Loucy (cell line): ENCODE results near the gene SOBP.

Experiments used
- H2AFZ ChIP-seq: fragments of 200-600 bp; sonication (generic); 2 replicates; pipeline ENCODE4 v1.6.0; 2016; ENCODE audit warnings: antibody characterized with exemption, mild to moderate bottlenecking, low read length, moderate library complexity
- H3F3A ChIP-seq: fragments of 200-600 bp; 2 replicates; pipeline ENCODE4 v1.6.0; 2016; ENCODE audit warnings: antibody characterized with exemption, low read depth, mild to moderate bottlenecking
- H3K27me3 ChIP-seq: fragments of 200-600 bp; sonication (generic); 2 replicates; pipeline ENCODE4 v1.6.1; 2014; ENCODE audit warnings: low read length, mild to moderate bottlenecking; ENCODE audit not compliant: insufficient read depth, poor library complexity, severe bottlenecking
- H3K36me3 ChIP-seq: fragments of 200-600 bp; sonication (generic); 2 replicates; pipeline ENCODE4 v1.6.1; 2016; ENCODE audit warnings: low read length; ENCODE audit not compliant: insufficient read depth
- H3K4me1 ChIP-seq: fragments of 200-600 bp; sonication (generic); 2 replicates; pipeline ENCODE4 v1.5.1; 2014; ENCODE audit warnings: low read length, mild to moderate bottlenecking; ENCODE audit not compliant: insufficient read depth, poor library complexity, severe bottlenecking
- H3K4me2 ChIP-seq: fragments of 200-600 bp; sonication (generic); 2 replicates; pipeline ENCODE4 v1.6.0; 2014; ENCODE audit warnings: antibody characterized with exemption, low read length, low read depth, mild to moderate bottlenecking; ENCODE audit not compliant: poor library complexity, severe bottlenecking
- H3K4me3 ChIP-seq: fragments of 200-600 bp; sonication (generic); 2 replicates; pipeline ENCODE4 v1.5.1; 2014; ENCODE audit warnings: low read length, mild to moderate bottlenecking, mixed read lengths; ENCODE audit not compliant: poor library complexity, severe bottlenecking
- H3K79me2 ChIP-seq: fragments of 200-600 bp; sonication (generic); 2 replicates; pipeline ENCODE4 v1.6.1; 2014; ENCODE audit warnings: low read length; ENCODE audit not compliant: insufficient read depth
- H3K9ac ChIP-seq: fragments of 200-600 bp; sonication (generic); 2 replicates; pipeline ENCODE4 v1.6.0; 2014; ENCODE audit warnings: mild to moderate bottlenecking, low read depth, low read length, moderate library complexity; ENCODE audit not compliant: poor library complexity, severe bottlenecking
- H3K9me2 ChIP-seq: fragments of 200-600 bp; sonication (generic); replicated peaks from 2 replicates; pipeline ENCODE4 v1.6.1; 2016; ENCODE audit warnings: low read depth, low read length, mixed read lengths
- H3K9me3 ChIP-seq: fragments of 200-600 bp; sonication (generic); 2 replicates; pipeline ENCODE4 v1.6.1; 2014; ENCODE audit warnings: mild to moderate bottlenecking, antibody characterized with exemption, low read length, low read depth; ENCODE audit not compliant: insufficient read depth
- H4K20me1 ChIP-seq: fragments of 200-600 bp; sonication (generic); 2 replicates; pipeline ENCODE4 v1.6.0; 2014; ENCODE audit warnings: antibody characterized with exemption, low read length, mild to moderate bottlenecking; ENCODE audit not compliant: insufficient read depth, poor library complexity, severe bottlenecking
- EZH2phosphoT487 ChIP-seq: fragments of 200-600 bp; IDR thresholded peaks from 2 replicates; pipeline ENCODE4 v1.6.1; 2018; ENCODE audit warnings: antibody characterized with exemption, mild to moderate bottlenecking, moderate library complexity, borderline replicate concordance
- TF ChIP-seq, protein P1 (sequence below): fragments of 200-600 bp; sonication (generic); conservative IDR thresholded peaks from 2 replicates; pipeline ENCODE4 v1.5.1; 2014; ENCODE audit warnings: mild to moderate bottlenecking, antibody characterized with exemption, low read length

Gene SOBP

DNA sequence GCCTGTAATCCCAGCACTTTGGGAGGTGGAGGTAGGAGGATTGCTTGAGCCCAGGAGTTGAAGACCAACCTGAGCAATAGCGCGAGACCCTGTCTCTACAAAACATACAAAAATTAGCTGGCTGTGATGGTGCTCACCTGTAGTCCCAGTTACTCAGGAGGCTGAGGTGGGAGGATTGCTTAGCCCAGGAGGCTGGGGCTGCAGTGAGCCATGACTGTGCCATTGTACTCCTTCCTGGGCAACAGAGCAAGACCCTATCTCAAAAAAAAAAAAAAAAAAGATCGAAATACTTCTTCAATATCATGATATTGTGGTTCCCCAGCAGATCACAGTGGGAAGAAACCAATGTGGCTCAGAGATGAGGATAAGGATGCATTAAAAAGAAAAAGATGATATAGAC lies 47.6 kb downstream of the SOBP start:
- TF ChIP-seq EZH2phosphoT487, result no peak
- TF ChIP-seq, protein P1, sequence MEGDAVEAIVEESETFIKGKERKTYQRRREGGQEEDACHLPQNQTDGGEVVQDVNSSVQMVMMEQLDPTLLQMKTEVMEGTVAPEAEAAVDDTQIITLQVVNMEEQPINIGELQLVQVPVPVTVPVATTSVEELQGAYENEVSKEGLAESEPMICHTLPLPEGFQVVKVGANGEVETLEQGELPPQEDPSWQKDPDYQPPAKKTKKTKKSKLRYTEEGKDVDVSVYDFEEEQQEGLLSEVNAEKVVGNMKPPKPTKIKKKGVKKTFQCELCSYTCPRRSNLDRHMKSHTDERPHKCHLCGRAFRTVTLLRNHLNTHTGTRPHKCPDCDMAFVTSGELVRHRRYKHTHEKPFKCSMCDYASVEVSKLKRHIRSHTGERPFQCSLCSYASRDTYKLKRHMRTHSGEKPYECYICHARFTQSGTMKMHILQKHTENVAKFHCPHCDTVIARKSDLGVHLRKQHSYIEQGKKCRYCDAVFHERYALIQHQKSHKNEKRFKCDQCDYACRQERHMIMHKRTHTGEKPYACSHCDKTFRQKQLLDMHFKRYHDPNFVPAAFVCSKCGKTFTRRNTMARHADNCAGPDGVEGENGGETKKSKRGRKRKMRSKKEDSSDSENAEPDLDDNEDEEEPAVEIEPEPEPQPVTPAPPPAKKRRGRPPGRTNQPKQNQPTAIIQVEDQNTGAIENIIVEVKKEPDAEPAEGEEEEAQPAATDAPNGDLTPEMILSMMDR, result no peak
- H3K4me1 ChIP-seq, result peaks cover 10% of the 10 kb centered on the region
- H3K4me3 ChIP-seq, result no peak overlapping the region
- H2AFZ ChIP-seq, result no peak overlapping the region
- H3K36me3 ChIP-seq, result peaks cover 15% of the 10 kb centered on the region; the same call in 1 of the 2 replicates
- no peaks in the 10 kb centered on the region for H3K9me3 ChIP-seq
- no peaks in the 10 kb centered on the region for H3F3A ChIP-seq
- no peaks in the 10 kb centered on the region for H3K79me2 ChIP-seq
- no peaks in the 10 kb centered on the region for H3K9me2 ChIP-seq
- H3K4me2 ChIP-seq, result no peak overlapping the region
- H3K27me3 ChIP-seq, result no peaks in the 10 kb centered on the region
- no peaks in the 10 kb centered on the region for H4K20me1 ChIP-seq
- H3K9ac ChIP-seq, result no peak overlapping the region

DNA sequence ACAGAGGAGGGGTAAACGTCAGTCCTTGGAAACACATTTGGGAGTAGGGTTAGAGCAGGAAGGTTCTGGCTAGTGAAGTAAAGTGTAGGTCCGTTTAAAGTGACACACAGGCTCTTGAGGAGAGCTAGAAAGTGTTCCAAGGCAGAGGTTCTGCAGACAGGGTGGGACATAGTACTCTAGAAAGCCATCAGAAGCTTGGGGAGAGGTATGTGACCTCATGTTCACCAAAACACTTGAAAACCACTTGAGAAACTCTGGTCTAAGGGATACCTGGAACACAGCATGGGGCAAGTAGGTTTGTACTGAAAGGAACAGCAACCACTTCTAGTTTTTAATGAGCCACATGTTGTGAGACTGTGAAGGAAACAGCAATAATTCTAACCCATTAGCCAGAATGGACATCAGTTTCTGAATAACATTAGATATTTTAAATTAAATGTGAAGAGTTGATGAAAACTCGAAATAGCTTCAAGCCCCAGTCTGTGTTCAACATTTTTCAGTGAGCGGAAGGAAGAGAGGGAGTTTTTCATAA lies 49.0 kb downstream of the SOBP start:
- Histone ChIP-seq H3K9ac (no peak overlapping the region), H3K4me3 (no peak overlapping the region), H3K36me3 (peaks cover 5% of the 10 kb centered on the region; the same call in 1 of the 2 replicates), H3K79me2 (no peaks in the 10 kb centered on the region), H2AFZ (no peak overlapping the region), H4K20me1 (no peaks in the 10 kb centered on the region), H3K4me2 (no peak overlapping the region), H3K9me2 (no peaks in the 10 kb centered on the region), H3K9me3 (no peaks in the 10 kb centered on the region), H3K4me1 (peaks cover 10% of the 10 kb centered on the region), H3K27me3 (no peaks in the 10 kb centered on the region), H3F3A (no peaks in the 10 kb centered on the region)
- TF ChIP-seq, protein P1, result no peak
- TF ChIP-seq EZH2phosphoT487, result no peak

DNA sequence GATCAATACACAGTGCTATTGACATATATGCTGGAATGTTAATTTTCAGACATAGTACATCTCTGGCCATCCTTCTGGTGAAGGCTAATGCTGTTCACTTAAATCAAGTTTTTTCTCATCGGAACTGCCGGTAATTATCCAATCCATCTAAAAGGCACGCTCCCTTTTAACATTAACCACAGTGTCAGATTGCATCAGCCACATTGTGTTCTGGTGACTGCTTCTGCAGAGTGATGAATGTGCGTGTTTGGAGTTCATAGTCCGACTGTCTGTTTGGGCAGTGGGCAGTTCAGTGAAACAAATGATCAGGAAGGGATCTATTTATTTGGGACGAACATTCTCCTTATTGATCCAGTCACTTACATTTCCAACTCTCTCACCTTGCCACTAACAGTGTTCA lies 49.5 kb downstream of the SOBP start:
- H2AFZ ChIP-seq, result no peak overlapping the region
- H4K20me1 ChIP-seq, result no peaks in the 10 kb centered on the region
- 0 out of 2 replicates have a peak, but pooled peaks cover 3% of the 10 kb centered on the region for H3K36me3 ChIP-seq
- no peaks in the 10 kb centered on the region for H3K9me2 ChIP-seq
- H3F3A ChIP-seq, result no peaks in the 10 kb centered on the region
- no peaks in the 10 kb centered on the region for H3K9me3 ChIP-seq
- TF ChIP-seq EZH2phosphoT487, result no peak
- TF ChIP-seq, protein P1, result no peak
- peaks cover 10% of the 10 kb centered on the region for H3K4me1 ChIP-seq
- H3K4me3 ChIP-seq, result no peak overlapping the region
- H3K9ac ChIP-seq, result no peak overlapping the region
- no peak overlapping the region for H3K4me2 ChIP-seq
- no peaks in the 10 kb centered on the region for H3K27me3 ChIP-seq
- no peaks in the 10 kb centered on the region for H3K79me2 ChIP-seq
